ENCODE results near the gene TBC1D25.

Gene TBC1D25, protein sequence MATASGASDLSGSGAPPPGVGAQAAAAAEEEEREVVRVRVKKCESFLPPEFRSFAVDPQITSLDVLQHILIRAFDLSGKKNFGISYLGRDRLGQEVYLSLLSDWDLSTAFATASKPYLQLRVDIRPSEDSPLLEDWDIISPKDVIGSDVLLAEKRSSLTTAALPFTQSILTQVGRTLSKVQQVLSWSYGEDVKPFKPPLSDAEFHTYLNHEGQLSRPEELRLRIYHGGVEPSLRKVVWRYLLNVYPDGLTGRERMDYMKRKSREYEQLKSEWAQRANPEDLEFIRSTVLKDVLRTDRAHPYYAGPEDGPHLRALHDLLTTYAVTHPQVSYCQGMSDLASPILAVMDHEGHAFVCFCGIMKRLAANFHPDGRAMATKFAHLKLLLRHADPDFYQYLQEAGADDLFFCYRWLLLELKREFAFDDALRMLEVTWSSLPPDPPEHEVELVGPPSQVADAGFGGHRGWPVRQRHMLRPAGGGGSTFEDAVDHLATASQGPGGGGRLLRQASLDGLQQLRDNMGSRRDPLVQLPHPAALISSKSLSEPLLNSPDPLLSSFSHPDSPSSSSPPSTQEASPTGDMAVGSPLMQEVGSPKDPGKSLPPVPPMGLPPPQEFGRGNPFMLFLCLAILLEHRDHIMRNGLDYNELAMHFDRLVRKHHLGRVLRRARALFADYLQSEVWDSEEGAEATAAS

GRCh38 chrX:48539345-48540027, at the start of gene TBC1D25:
Gene TBC1D25 (plus strand): TSS chrX:48539714. CDS start chrX:48539798, 84 bp downstream.
- DNase-seq (ENCODE audit: low spot score) = peak; percentile 81

DNA sequence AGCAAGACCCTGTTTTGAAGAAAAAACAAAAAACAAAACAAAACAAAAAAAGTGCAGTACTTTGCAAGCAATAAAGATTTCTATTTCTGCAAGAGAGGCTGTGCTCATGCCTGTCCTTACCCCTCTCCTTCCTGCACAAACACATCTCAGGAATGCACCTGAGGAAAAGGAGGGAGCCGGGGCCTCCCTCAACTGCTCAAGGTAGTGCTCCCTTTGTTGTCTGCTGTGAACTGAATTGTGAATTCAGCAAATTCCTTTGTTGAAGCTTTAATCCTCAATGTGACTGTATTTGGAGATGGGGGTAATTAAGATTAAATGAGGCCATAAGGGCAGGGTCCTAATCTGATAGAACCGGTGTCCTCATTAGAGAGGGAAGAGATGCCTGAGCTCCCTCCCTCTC, 49.6 kb upstream of the TBC1D25 start:
- DNase-seq (ENCODE audit: low spot score) = no peak

GRCh38 chrX:48490661-48491060, 48.9 kb upstream of the TBC1D25 start:
- DNase-seq (ENCODE audit: low spot score) = no peak

GRCh38 chrX:48491809-48492208, 47.7 kb upstream of the TBC1D25 start:
- no peak for DNase-seq (ENCODE audit: low spot score)

- peak; percentile 47 for DNase-seq (ENCODE audit: low spot score)
Observed at GRCh38 chrX:48492293-48492910, 47.1 kb upstream of the TBC1D25 start.

DNA sequence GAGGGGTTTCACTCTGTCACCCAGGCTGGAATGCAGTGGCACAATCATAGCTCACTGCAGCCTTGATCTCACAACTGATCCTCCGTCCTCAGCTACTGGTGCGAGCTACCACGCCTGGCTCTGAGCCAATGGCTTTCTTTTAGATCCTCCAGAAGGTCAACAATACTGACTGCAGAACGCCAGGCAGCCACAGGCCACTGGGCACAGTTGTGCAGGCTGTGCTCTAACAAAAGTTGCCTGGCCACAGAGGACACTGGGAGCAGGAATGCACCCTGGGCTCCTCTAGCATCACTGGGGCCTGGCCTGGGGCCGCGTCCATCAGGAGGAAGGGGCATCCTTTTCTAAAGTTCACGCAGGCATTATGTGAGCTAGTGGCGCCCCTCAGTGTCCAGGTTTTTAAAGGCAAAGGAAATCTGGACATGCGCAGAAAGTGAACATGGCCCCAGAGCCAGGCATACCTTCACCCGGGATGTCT, 45.6 kb upstream of the TBC1D25 start:
- peak; percentile 33 for DNase-seq (ENCODE audit: low spot score)

GRCh38 chrX:48496660-48497059, 42.9 kb upstream of the TBC1D25 start:
- DNase-seq (ENCODE audit: low spot score) = no peak

DNA sequence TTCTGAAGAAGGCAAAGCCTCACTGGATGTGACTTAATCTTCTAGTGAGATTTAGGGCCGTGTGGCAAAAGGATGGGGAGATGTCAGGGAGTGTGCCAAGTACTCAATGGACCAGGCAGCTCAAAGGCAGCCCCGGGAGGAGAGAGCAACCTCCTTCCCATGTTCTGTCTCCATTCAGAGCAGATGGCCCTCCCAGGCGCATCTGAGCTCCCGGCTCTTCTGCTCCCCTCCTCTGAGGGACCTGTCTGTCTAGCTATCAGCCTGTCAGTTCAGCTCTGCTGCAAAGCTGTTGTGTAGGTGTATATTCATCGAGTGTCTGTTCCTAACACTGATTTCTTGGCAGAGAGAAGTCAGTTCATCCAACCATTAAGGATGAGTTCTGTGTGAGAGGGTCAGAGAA, 41.6 kb upstream of the TBC1D25 start:
- no peak for DNase-seq (ENCODE audit: low spot score)

DNA sequence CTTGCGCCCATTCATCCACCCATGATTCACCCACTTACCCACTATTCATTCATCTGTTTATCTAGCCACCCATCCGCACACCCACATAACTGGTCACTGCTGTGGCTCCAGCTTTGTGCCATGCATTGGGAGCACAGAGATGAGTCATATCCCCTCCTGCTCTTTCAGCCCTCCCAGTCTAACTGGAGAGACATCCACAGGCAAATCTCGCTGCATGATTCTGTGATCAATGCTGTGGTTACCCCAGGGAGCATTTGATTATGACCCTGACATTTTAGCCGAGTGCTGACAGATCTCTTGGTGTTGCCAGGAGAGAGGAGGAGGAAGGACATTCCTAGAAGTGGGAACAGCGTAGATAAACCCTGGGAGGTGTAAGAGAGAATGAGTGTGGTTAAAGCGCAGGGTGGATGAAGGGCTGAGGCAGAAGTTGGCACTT, 41.1 kb upstream of the TBC1D25 start:
- DNase-seq (ENCODE audit: low spot score) = peak; percentile 52

DNA sequence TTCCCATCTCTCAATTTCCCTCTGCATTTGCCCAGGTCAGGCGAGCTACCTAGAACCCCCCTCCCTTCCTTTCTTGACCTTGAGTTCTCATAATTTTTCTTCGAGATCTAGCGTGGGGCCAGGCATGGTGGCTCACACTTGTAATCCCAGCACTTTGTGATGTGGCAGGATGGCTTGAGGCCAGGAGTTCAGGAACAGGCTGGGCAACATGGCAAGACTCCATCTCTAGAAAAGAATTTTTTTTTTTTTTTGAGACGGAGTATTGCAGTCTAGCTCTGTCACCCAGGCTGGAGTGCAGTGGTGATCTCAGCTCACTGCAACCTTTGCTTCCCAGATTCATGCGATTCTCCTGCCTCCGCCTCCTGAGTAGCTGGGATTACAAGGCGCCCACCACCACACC, 35.3 kb upstream of the TBC1D25 start:
- DNase-seq (ENCODE audit: low spot score) = no peak

- no peak for DNase-seq (ENCODE audit: low spot score)
Observed at GRCh38 chrX:48505481-48505880, 34.0 kb upstream of the TBC1D25 start.

DNA sequence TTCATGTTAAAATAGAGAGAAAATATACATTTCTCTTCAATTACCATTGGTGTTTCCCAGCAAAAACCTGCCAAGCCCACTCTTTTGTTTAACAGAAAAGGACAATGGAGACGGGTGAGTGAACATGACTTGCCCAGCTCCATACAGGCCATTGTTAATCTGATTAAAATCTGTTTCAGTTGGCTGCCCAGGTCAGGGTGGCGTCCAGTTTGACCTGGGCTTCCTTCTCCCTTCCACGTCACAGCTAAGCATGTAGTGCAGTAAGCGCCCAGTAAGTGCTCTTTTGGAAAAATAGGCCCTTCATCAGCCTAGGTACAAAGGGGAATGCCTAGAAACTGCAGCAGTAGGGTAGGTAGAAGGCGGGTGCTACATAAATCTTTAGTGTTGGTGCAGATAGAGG, 32.3 kb upstream of the TBC1D25 start:
- DNase-seq (ENCODE audit: low spot score) = no peak

GRCh38 chrX:48508400-48509244, 30.9 kb upstream of the TBC1D25 start, which contains the start of gene PORCN:
Gene PORCN (plus strand): TSS chrX:48508992. CDS start chrX:48509821, 829 bp downstream.
- no peak for DNase-seq (ENCODE audit: low spot score)

DNA sequence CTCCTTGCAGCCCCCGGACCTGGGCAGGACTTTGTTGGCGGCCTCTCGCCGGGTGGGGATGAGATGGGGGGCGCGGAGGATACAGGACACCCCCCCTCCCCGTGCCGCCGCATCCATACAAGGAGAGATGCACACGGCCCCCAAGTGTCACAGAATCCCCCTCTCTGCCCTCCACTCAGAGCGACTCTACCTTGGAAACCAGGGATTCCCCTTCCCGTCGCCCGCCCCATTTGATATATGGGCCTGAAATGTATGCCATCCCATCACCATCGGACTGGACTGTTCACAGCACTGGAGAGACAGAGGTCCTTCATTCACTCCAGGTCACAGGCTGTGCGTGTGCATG, 30.3 kb upstream of the TBC1D25 start:
- no peak for DNase-seq (ENCODE audit: low spot score)

DNA sequence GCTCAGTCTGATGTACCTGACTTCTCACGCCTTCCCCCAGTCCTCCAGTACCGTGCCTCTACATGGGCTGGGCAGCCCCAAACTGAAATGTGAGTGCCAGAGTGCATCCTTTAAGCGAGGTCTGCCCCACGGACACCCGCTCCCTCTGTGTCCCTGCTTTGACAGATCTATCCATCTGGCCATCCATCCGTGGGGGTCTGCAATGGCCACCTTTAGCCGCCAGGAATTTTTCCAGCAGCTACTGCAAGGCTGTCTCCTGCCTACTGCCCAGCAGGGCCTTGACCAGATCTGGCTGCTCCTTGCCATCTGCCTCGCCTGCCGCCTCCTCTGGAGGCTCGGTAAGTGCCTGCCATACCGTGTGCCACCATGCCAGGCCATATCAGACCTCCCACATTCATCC, 29.9 kb upstream of the TBC1D25 start:
- DNase-seq (ENCODE audit: low spot score) = no peak

GRCh38 chrX:48511560-48511959, 28.0 kb upstream of the TBC1D25 start:
- DNase-seq (ENCODE audit: low spot score) = no peak

GRCh38 chrX:48512371-48512935, 27.1 kb upstream of the TBC1D25 start:
- DNase-seq (ENCODE audit: low spot score) = no peak

DNA sequence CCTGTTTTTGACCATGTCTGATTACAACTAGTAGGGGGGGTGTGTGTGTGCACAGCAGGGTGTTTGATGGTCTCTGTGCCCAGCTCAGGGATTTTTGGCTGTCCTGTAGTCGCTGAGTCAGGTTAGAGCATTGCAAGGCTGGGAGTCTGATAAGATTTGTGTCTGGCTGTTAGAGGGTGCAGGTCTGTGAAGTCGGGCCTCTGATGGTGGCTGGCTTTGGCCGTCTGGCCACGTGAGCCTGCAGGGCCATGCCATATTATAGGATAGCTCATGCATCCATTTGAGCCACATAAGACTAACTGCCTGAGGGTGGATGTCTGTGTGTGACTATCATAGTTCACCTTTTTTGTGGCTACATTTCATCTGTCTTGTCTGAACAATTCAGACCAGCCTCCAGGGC, 25.8 kb upstream of the TBC1D25 start:
- DNase-seq (ENCODE audit: low spot score) = no peak

DNA sequence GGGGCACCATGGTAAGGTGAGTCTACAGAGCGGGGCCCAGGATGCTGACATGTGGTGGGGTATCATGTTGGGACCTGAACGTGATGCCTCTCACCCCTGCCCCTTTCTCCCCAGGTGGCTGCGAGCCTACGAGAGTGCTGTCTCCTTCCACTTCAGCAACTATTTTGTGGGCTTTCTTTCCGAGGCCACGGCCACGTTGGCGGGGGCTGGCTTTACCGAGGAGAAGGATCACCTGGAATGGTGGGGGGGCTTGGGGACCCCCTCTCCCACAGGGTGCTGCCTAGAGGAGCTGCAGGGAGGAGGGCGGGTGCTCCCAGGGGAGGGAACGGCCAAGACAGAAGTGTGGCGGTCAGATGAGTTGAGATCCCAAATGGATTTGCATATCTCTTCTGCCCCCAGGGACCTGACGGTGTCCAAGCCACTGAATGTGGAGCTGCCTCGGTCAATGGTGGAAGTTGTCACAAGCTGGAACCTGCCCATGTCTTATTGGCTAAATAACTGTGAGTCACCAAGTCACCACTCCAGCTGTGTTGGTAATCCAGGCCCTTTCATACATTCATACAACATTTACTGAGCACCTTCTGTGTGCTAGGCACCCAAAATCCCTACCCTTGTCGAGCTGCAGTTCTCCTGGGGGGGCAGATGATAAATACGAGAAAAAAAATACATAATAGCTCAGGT, 25.2 kb upstream of the TBC1D25 start:
- DNase-seq (ENCODE audit: low spot score) = no peak

DNA sequence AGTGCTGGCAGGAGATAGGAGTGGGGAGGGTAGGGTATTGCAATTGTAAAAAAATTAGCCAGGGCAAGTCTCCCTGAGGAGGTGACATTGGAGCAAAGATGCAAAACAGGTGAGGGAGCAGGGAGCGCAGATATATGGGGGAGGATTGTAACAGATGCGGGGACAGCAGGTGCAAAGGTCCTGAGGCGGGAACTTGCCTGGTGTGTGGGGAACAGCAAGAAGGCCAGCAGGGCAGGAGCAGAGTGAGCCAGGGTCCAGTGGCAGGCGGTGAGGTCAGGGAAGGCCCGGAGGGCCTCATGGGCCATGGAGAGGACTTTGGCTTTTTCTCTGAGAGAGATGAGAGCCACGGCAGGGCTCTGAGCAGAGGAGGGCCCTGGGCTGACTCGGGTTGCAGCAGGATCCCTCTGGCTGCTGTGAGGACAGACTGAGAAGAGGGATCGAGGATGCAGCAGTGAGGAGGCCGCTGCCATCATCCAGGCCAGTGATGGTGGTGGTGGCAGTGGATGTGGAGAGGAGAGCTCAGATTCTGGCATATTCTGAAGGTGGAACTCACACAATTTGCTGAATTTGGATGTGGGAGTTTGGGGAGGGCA, 24.6 kb upstream of the TBC1D25 start:
- DNase-seq (ENCODE audit: low spot score) = no peak
